ENCODE results near the gene SLC25A44.

The SLC25A44 gene, protein sequence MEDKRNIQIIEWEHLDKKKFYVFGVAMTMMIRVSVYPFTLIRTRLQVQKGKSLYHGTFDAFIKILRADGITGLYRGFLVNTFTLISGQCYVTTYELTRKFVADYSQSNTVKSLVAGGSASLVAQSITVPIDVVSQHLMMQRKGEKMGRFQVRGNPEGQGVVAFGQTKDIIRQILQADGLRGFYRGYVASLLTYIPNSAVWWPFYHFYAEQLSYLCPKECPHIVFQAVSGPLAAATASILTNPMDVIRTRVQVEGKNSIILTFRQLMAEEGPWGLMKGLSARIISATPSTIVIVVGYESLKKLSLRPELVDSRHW

GRCh38 chr1:156193488-156194299 lies at the start of gene SLC25A44:
Gene SLC25A44 (plus strand): TSS chr1:156194104. CDS start chr1:156199848, 5,744 bp downstream.
- DNase-seq (ENCODE audit: low spot score), result peak; percentile 99

DNA sequence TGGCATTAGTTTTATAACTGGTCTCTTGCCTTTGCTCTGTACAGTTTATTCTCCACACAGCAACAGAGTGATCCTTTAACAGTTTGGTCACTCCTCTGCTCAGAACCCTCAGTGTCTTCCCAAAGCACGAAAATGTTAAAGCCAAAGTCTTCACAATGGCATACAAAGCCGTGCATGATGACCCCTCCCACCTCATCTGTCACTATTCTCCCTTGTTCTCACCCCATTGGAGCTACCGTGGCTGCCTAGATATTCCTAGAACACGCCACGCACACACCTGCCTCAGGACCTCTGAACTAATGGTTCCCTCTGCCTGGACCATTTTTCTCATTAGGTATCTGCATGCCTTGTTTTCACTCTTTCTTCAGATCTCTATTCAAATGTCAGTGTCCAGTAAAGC lies 49.2 kb upstream of the SLC25A44 start:
- DNase-seq (ENCODE audit: low spot score), result no peak

DNA sequence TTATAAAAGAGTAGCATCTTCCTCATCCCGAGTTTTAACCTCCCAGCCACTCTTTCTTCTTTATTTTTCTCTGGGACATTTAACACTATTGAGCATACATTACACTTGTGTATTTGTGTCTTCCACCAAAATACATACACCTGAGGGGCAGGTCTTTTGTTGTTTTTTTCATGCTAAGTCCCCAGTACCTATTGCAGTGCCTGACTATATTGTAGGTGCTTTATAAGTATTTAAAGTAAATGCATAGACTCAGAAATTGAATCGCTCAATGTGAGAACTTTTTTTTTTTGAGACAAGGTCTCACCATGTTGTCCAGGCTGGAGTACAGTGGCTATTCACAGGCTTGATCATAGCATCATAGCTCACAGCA lies 48.3 kb upstream of the SLC25A44 start:
- DNase-seq (ENCODE audit: low spot score), result no peak

DNA sequence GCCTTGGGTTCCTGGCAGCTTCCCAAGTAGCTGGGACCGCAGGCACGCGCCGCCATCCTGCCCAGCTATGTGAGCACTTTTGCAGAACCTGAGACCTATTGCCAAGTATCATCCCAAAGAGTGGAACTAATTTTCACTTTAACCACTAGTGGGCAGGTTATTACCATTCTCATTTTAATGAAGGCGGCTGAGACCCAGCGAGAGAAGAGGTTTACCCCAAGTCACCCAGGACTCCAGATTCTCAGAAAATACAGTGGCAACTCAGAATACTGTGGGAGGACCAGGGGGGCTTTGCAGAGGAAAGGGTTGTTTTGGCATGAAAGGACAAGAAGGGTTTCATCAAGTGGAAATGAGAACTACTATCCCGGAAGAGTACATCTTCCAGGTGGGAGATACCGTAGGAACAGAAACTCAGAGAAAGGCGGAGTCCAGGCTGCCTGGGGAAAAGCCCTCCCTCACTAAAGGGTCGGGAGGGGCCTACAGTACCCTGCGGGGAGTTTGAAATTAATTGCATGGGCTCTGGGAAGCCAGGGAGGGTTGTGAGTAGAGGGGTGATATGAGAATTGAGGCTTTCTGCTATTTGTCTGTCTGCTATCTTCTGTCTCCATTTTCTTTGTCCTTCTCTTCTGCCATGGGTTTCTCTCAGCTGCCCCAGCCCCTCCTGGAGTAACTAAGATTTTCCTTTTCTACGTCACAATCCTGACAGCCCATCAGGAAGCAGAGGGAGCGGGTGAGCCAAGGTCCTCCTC lies 47.7 kb upstream of the SLC25A44 start:
- DNase-seq (ENCODE audit: low spot score), result peak; percentile 80

- DNase-seq (ENCODE audit: low spot score), result peak; percentile 70
Observed at GRCh38 chr1:156146769-156147405, 47.0 kb upstream of the SLC25A44 start.

DNA sequence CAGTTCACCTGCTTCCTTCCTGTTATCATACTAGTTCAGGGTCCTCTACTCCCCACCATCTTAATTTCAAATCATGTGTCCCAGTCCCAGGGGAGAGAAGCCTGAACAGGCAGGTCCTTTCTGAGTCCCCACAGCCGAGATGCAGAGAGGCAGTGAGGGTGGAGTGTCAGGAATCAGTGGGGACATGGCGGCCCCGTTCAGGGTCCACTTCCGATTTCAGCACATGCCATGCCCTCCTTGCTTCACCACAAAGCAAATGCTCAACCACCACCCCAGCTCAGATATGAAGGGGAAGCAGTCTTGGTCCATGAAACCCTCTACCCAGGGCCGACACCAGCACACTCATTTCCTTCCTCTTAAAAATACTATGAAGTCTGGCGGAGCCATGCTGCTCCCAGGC lies 45.7 kb upstream of the SLC25A44 start:
- DNase-seq (ENCODE audit: low spot score), result peak; percentile 51

GRCh38 chr1:156149374-156150332 lies 44.3 kb upstream of the SLC25A44 start:
- no peak for DNase-seq (ENCODE audit: low spot score)

DNA sequence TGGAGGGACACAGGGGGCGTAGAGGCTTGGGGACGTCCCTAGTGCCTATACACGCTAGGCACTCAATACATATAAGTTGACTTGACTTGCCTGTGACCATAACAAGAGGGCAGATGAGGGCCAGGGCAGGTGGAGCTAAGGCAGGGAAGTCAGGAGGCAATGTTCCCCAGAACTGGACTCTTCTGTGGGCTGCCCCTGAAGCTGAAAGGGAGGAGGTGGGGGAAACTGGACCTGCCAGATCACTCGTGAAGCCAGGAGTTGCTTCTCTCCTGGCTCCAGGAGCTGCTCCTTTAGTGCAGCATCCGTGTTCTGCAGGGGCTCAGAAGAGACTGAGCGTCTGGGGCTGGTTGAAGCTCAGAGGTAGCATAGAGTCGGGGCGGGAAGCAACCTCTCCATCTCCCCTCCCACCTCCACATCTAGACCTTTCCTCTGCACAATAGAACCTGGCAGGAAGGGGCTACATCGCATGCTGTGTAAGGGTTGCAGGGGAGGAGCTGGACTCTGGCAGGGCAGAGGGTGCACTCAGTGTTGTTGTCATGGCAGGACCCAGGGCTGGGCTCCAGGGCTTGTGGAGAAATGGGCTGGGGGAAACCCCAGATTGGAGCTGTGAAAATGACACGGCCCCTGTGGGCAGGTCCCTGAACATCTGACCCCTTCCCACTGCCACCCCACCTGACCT lies 43.4 kb upstream of the SLC25A44 start:
- DNase-seq (ENCODE audit: low spot score), result no peak

GRCh38 chr1:156151093-156151688 lies 42.7 kb upstream of the SLC25A44 start:
- DNase-seq (ENCODE audit: low spot score), result no peak

GRCh38 chr1:156152628-156153027 lies 41.3 kb upstream of the SLC25A44 start:
- DNase-seq (ENCODE audit: low spot score), result no peak

DNA sequence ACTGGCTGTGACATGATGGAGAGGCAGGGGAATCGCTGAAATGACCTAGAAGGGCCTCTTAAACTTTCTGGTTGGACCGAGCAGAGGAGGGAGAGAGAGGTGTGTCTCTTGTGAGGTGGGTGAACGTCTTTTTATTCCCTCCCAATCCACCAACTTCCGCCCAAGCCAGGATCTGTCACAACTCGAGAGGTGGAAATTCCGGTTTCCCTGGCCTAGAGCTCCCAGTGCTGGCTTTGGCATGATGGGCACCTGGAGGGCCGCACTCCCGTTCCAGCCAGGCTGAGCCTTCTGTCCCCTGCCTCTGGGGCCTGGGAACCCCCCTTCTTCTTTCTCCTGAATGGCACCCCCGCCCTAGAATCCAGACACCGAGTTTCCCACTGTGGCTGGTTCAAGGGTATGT lies 40.5 kb upstream of the SLC25A44 start, which contains the start of gene SEMA4A:
SEMA4A (plus strand) TSS at position 224 of the 400 bp plus-strand sequence. CDS start 994 bp downstream, outside the sequence.
- no peak for DNase-seq (ENCODE audit: low spot score)

GRCh38 chr1:156154317-156154749 lies 39.6 kb upstream of the SLC25A44 start:
- DNase-seq (ENCODE audit: low spot score), result peak; percentile 42

DNA sequence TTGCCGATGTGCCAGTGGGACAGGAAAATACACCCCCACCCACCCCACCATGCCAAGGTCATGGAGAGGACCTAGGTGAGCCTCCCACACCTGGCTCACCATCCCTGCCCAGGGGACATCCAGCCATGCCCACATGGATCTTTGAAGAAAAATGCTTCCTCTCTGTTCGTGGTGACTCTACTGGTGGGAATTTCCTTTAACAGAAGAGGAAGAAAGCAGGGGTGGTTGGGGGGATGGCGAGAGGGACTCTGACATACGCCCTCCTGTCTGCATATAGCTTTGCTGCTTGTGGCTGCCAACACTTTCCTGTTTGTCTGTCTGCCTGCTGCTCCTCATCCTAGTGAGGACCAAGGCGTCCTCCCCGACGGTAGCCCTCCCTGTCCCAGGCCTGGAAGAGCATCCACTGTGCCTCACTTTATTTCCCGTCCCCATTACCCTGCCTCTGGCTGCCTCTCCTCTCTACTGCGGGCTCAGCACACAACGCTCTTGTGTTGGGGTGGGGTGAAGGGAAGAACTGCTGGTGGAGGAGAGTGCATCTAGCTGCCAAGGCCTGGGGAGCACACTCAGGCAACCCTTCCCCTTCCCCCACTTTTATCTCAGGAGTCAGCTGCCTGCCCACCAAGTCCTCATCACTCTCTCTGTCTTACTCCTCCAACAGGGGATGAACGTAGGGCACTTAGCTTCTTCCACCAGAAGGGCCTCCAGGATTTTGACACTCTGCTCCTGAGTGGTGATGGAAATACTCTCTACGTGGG lies 38.0 kb upstream of the SLC25A44 start:
- no peak for DNase-seq (ENCODE audit: low spot score)

DNA sequence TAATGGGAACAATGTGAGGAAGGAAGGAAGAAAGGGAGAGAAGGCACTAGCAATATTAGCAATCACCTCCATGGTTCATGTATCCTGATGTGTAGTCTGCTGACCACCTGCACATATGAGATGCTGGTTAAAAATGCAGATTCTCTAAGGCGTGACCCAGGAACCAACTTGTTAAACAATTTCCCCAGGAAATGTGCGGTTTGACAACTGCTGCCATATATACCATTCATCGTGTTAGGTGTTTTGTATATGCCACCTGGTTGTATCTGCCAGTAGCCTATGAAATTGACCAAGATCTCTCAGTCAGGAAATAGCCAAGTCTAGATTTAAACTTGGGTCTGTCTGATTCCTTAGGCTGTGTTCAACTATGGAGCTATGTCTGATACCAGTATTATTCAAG lies 36.4 kb upstream of the SLC25A44 start:
- no peak for DNase-seq (ENCODE audit: low spot score)

DNA sequence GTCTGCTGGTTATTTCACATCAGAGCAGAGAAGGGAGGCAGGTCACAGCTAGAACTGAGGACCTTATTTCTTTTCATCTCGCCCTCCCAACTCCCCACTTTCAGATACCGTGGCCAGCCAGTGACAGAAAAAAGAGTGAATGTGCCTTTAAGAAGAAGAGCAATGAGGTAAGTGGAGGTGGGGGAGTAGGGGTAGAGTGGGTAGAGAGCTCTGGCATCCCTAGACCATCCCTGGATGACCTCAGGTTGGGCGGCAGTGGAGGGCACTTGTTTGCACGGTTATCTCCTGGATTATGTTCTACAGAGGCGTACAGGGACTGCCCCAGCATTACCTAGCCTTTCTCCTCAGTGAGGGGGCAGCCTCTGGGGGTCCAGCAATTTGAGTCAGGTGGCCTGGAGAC lies 35.9 kb upstream of the SLC25A44 start:
- DNase-seq (ENCODE audit: low spot score), result no peak

DNA sequence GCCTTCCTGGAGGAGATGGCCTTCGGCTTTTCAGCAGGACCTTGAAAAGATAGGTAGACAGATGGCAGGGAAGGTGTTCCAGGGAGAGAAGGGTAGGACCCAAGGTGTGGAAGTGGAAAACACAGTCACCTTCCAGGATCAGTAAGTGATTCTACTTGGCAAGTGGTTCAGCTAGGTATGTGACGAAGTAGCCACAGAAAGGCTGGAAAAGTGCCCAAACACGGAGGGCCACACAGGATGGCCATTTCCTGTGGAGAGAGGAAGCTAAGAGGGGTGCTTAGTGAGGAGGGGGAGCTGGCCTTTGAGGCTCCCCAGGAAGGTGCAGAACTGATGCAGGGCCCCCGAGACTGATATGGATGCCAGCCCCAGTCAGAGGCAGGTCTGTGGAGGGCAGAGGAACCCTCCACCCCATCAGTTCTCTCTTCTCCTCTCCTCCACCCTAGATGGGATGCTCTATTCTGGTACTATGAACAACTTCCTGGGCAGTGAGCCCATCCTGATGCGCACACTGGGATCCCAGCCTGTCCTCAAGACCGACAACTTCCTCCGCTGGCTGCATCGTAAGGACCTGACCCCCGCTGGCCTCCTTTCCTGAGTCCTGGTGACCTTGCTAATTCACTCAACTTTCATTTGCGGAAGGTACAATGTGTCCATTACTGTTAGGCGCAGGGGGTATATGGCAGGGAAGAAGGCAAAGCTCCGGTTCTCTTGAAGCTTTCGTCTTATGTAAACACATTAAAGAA lies 33.7 kb upstream of the SLC25A44 start:
- DNase-seq (ENCODE audit: low spot score), result no peak

GRCh38 chr1:156160743-156161171 lies 33.1 kb upstream of the SLC25A44 start:
- peak; percentile 88 for DNase-seq (ENCODE audit: low spot score)

GRCh38 chr1:156162430-156163037 lies 31.4 kb upstream of the SLC25A44 start:
- no peak for DNase-seq (ENCODE audit: low spot score)
